Activated naive CD8-positive, alpha-beta T cell treated with anti-CD3 and anti-CD28 coated beads for 36 hours (primary cell): ENCODE measurements around the gene TYW1. TPM values are rescaled to one million over a fixed set of nuclear protein-coding genes. Genes with fewer than 3 reads are reported as not detected.
"Not testable (repeated sequence)": the region's sequence is repeated elsewhere in the genome, so short reads cannot be mapped to it uniquely, and the experiment has no call there.

Experiments used
- DNase-seq: peaks from one replicate; pipeline ENCODE4 v3.0.0; 2021
- H3K27ac Mint-ChIP-seq: one replicate; pipeline ENCODE4 v1.8.0; 2022; ENCODE audit warnings: mild to moderate bottlenecking, moderate library complexity, mixed read lengths
- H3K27me3 Mint-ChIP-seq: one replicate; pipeline ENCODE4 v1.8.0; 2022; ENCODE audit warnings: mild to moderate bottlenecking, mixed read lengths
- H3K36me3 Mint-ChIP-seq: one replicate; pipeline ENCODE4 v1.8.0; 2021; ENCODE audit warnings: mild to moderate bottlenecking, mixed read lengths
- H3K4me1 Mint-ChIP-seq: one replicate; pipeline ENCODE4 v1.8.0; 2021; ENCODE audit warnings: mixed read lengths
- H3K4me3 Mint-ChIP-seq: one replicate; pipeline ENCODE4 v1.8.0; 2022; ENCODE audit warnings: mild to moderate bottlenecking, moderate library complexity, mixed read lengths
- H3K9me3 Mint-ChIP-seq: one replicate; pipeline ENCODE4 v1.8.0; 2022; ENCODE audit warnings: mixed read lengths
- total RNA-seq, 2 experiments: library from RNA; stranded (reverse); gene quantifications; one replicate each; pipeline ENCODE4 v1.2.3, GENCODE V29; 2021

Gene TYW1
- total RNA-seq, 2 experiments from 2014 or later: 16.7 to 17.8 TPM

DNA sequence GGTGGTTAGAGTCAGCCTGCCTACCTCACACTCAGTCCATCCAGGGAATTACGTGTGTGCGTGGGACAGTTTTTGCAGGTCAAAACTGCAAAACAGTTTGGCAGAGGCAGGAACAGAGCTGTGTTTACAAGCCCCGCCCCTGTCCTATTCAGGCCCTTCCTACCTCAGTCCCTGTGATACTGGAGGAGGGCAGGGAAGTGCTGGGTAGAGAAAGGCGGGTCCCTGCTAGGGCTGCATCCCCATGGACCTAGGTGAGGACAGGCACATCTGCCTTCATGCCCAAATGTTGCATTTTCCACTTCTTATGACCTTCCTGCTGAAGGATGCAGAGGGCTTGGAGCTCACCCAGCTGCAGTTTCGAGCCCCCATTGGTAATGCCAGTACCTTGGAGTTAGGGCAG lies 26.3 kb upstream of the TYW1 start:
- Mint-ChIP-seq H3K36me3 (no peaks in the 10 kb centered on the region), H3K27ac (no peak overlapping the region), H3K27me3 (no peaks in the 10 kb centered on the region), H3K9me3 (no peaks in the 10 kb centered on the region), H3K4me1 (no peaks in the 10 kb centered on the region), H3K4me3 (no peak overlapping the region)
- no peak for DNase-seq

GRCh38 chr7:66974986-66975590 lies 21.5 kb upstream of the TYW1 start:
- Mint-ChIP-seq H3K9me3 (peaks cover 4% of the 10 kb centered on the region), H3K4me1 (no peaks in the 10 kb centered on the region), H3K4me3 (no peak overlapping the region), H3K27ac (no peak overlapping the region), H3K27me3 (no peaks in the 10 kb centered on the region), H3K36me3 (peaks cover 5% of the 10 kb centered on the region)
- no peak for DNase-seq

DNA sequence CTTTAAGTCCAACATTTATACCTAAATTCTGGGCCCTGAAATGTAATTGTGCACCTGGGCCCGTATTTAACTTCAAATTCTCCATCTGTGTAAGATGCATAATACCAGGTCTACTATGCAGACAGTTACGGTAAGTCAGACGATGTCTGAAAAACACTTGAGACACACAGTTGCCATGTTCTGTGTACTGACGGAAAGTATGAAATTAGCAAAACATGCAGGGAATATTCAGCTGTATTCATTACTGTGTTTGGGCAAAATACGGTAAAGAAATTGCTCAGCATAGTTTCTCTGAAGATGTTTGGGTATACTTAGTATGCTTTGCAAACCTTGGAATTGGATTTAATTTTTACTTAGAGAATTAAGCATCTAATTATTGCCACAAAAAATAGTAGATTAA lies 18.3 kb upstream of the TYW1 start:
- H3K27ac Mint-ChIP-seq, H3K4me3 Mint-ChIP-seq, H3K27me3 Mint-ChIP-seq, DNase-seq, H3K4me1 Mint-ChIP-seq: not testable (repeated sequence)
- Mint-ChIP-seq H3K9me3 (peaks cover 13% of the 10 kb centered on the region), H3K36me3 (peaks cover 10% of the 10 kb centered on the region)

DNA sequence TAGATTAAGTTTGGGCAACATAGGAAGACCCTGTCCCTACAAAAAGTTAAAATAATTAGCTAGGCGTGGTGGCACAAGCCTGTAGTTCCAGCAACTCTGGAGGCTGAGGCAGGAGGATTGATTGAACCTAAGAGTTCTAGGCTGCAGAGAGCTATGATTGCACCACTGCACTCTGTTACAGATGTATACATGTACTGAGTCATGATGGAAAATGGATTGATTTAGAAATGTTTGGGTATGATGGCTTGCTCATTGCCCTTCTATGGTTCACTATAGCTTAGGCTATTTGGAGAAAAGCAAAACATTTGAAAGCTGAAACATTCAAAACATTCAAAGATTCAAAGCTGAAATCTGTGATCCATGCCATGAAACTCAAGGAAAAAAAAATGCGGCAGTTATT lies 17.6 kb upstream of the TYW1 start:
- H3K27me3 Mint-ChIP-seq, H3K4me1 Mint-ChIP-seq, DNase-seq, H3K4me3 Mint-ChIP-seq, H3K27ac Mint-ChIP-seq: not testable (repeated sequence)
- peaks cover 10% of the 10 kb centered on the region for H3K36me3 Mint-ChIP-seq
- peaks cover 13% of the 10 kb centered on the region for H3K9me3 Mint-ChIP-seq

GRCh38 chr7:66980336-66980735 lies 16.3 kb upstream of the TYW1 start:
- not testable (repeated sequence) for H3K4me1 Mint-ChIP-seq, H3K4me3 Mint-ChIP-seq, H3K27me3 Mint-ChIP-seq, H3K27ac Mint-ChIP-seq, DNase-seq
- Mint-ChIP-seq H3K36me3 (peaks cover 10% of the 10 kb centered on the region), H3K9me3 (peaks cover 13% of the 10 kb centered on the region)

DNA sequence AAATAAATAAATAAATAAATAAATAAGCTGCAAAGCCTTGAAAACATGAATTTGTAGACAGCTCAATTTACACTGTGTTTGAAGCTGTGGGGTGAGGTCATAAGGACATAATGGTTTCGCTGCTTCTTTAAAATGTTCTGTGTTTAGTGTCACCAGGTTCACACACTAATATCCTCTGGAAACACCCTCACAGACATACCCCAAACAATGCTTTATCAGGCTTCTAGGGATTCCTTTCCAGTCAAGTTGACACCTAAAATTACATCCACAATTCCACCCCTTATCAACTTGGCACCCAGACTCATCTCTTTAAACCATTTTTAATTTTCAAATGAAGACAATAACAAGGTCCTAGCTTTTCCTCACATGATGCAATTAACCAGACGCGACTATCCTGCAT lies 7.1 kb upstream of the TYW1 start:
- H3K9me3 Mint-ChIP-seq, H3K4me3 Mint-ChIP-seq, H3K27ac Mint-ChIP-seq, H3K27me3 Mint-ChIP-seq, DNase-seq: not testable (repeated sequence)
- Mint-ChIP-seq H3K36me3 (peaks cover 22% of the 10 kb centered on the region), H3K4me1 (peaks cover 22% of the 10 kb centered on the region)

- not testable (repeated sequence) for H3K27me3 Mint-ChIP-seq, DNase-seq, H3K9me3 Mint-ChIP-seq
- peak overlapping the region; percentile 100 for H3K27ac Mint-ChIP-seq
- peaks cover 23% of the 10 kb centered on the region for H3K4me1 Mint-ChIP-seq
- peaks cover 19% of the 10 kb centered on the region for H3K36me3 Mint-ChIP-seq
- peak overlapping the region; percentile 98 for H3K4me3 Mint-ChIP-seq
Observed at GRCh38 chr7:66994051-66994450, 2.6 kb upstream of the TYW1 start.

DNA sequence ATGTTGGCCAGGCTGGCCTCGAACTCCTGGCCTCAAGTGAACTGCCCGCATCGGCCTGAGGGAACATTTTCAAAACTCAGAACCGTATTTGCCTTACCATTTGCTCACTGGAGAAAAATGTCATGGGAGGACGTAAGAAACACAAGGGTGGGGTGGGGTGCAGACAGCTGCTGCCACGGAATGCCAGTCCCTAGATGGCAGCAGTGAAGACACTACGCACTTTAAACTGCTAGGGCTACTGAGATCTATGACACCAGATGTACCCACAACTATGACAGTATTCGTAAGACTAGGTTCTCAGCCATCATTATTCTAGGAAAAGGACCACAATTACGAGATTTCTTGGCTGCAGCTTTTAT lies 2.0 kb upstream of the TYW1 start:
- Mint-ChIP-seq H3K36me3 (peaks cover 19% of the 10 kb centered on the region), H3K4me1 (peaks cover 26% of the 10 kb centered on the region), H3K27ac (peak overlapping the region; percentile 100), H3K4me3 (peak overlapping the region; percentile 98)
- H3K9me3 Mint-ChIP-seq, H3K27me3 Mint-ChIP-seq: not testable (repeated sequence)
- peak; percentile 46 for DNase-seq

- Mint-ChIP-seq H3K27ac (peak within 1 kb of the TSS; percentile 100), H3K4me3 (peak within 1 kb of the TSS; percentile 100), H3K4me1 (peaks cover 26% of the 10 kb centered on the region), H3K36me3 (peaks cover 19% of the 10 kb centered on the region)
- H3K9me3 Mint-ChIP-seq, H3K27me3 Mint-ChIP-seq: not testable (repeated sequence)
- DNase-seq: peak; percentile 89
Observed at GRCh38 chr7:66995050-66995776, 1.4 kb upstream of the TYW1 start, which contains the start of gene SBDS. Gene SBDS (minus strand): TSS chr7:66995586. CDS start chr7:66995417, 169 bp downstream.

- H3K36me3 Mint-ChIP-seq, DNase-seq, H3K27me3 Mint-ChIP-seq, H3K9me3 Mint-ChIP-seq, H3K4me1 Mint-ChIP-seq, H3K4me3 Mint-ChIP-seq: not testable (repeated sequence)
- peak overlapping the region; percentile 56 for H3K27ac Mint-ChIP-seq
Observed at GRCh38 chr7:67000601-67001258, 4.1 kb downstream of the TYW1 start.

DNA sequence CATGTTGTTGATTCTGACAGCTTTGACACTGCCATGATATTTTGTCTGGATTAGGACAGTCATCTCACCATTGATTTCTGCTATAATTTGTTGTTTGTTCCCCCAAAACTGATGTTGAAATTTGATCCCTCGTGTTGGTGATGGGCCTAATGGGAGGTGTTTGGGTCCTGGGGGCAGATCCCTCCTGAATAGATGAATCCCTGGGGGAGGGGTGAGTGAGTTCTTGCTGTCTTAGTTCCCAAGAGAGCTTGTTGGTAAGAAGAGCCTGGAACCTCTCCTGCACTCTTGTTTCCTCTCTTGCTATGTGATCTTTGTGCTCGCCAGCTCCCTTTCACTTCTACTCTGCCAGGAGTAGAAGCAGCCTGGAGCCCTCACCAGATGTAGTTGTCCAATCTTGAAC lies 7.5 kb downstream of the TYW1 start:
- H3K9me3 Mint-ChIP-seq, H3K4me3 Mint-ChIP-seq: not testable (repeated sequence)

GRCh38 chr7:67006965-67007364 lies 10.3 kb downstream of the TYW1 start:
- peaks cover 4% of the 10 kb centered on the region for H3K4me1 Mint-ChIP-seq
- DNase-seq: no peak
- no peak overlapping the region for H3K27ac Mint-ChIP-seq
- H3K27me3 Mint-ChIP-seq: no peaks in the 10 kb centered on the region
- H3K36me3 Mint-ChIP-seq: peaks cover 16% of the 10 kb centered on the region
- no peak overlapping the region for H3K4me3 Mint-ChIP-seq
- H3K9me3 Mint-ChIP-seq: no peaks in the 10 kb centered on the region

More for the DNA sequence above, 7.5 kb downstream of the TYW1 start:
- not testable (repeated sequence) for DNase-seq, H3K27me3 Mint-ChIP-seq, H3K27ac Mint-ChIP-seq, H3K4me1 Mint-ChIP-seq
- H3K36me3 Mint-ChIP-seq: peaks cover 14% of the 10 kb centered on the region

DNA sequence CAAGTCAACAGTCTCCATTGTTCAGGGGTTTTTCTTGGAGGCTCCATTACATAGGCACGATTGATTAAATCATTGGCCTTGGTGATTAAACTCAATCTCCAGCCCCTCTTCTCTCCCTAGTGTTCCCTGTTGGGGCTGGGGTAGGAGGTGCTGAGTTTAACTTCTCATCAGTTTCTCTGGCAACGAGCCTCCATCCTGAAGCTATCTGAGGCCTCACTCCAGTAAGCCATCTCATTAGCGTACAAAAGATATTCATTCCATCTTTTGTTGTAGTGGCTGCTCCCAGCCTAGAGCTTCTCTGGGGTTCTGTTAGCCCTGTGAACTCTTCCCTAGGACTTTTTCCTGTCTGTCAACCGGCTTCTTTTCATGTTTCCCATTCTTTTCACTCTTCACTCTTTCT lies 11.6 kb downstream of the TYW1 start:
- Mint-ChIP-seq H3K9me3 (no peaks in the 10 kb centered on the region), H3K4me1 (peaks cover 4% of the 10 kb centered on the region), H3K4me3 (no peak overlapping the region), H3K36me3 (peaks cover 20% of the 10 kb centered on the region), H3K27me3 (no peaks in the 10 kb centered on the region), H3K27ac (no peak overlapping the region)
- no peak for DNase-seq

- H3K9me3 Mint-ChIP-seq, DNase-seq, H3K4me3 Mint-ChIP-seq, H3K27me3 Mint-ChIP-seq, H3K4me1 Mint-ChIP-seq, H3K27ac Mint-ChIP-seq: not testable (repeated sequence)
- H3K36me3 Mint-ChIP-seq: peaks cover 24% of the 10 kb centered on the region
Observed at GRCh38 chr7:67009677-67010076, 13.0 kb downstream of the TYW1 start.

DNA sequence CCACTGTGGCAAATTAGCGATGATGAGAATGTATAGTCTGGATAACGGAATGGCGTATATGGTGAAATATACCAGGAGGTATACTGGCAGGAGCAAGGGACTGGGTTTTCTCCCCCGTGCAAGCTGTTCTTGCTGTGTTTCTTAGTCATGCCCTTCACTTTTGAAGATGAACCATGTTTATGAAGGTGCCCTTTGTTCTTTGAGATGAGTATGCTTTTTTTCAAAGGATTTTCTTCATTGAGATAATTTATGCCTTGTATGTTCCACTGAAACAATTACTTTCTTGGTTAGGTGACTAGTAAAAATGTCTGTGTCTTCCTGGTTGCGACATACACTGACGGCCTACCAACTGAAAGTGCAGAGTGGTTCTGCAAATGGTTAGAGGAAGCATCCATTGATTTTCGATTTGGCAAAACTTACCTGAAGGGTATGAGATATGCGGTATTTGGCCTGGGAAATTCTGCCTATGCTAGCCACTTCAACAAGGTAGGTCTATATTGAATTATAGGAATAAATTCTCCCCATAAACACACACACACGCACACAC lies 17.5 kb downstream of the TYW1 start:
- not testable (repeated sequence) for H3K4me3 Mint-ChIP-seq, H3K27me3 Mint-ChIP-seq
- H3K36me3 Mint-ChIP-seq: peaks cover 16% of the 10 kb centered on the region

More for the DNA sequence above, 17.5 kb downstream of the TYW1 start:
- not testable (repeated sequence) for H3K9me3 Mint-ChIP-seq, H3K27ac Mint-ChIP-seq, DNase-seq, H3K4me1 Mint-ChIP-seq
